ENCODE measurements around the gene RPL4. TPM values are rescaled to one million over a fixed set of nuclear protein-coding genes. Genes with fewer than 3 reads are reported as not detected.
"Not testable (repeated sequence)": the region's sequence is repeated elsewhere in the genome, so short reads cannot be mapped to it uniquely, and the experiment has no call there.

The RPL4 gene
- total RNA-seq, 1 donor from 2014 or later, result 1,702 TPM

- H3K27me3 ChIP-seq (ENCODE audit: control insufficient read depth in 3 of 3, insufficient read depth in 3 of 3, low read length in 3 of 3), result no peaks in the 10 kb centered on the region
- peak overlapping the region; percentile 87 to 95 (median 90) for H3K9ac ChIP-seq (ENCODE audit: low read depth in 1 of 3, low read length in 3 of 3)
- peaks cover 24 to 28% (median 25%) of the 10 kb centered on the region in 3 donors for H3K36me3 ChIP-seq (ENCODE audit: control insufficient read depth in 3 of 3, insufficient read depth in 3 of 3, low read length in 3 of 3)
- H3K27ac ChIP-seq (ENCODE audit: low read depth, low read length), result peak overlapping the region; percentile 95
- H3K4me3 ChIP-seq (ENCODE audit: low read length in 3 of 3), result peak overlapping the region; percentile 97 to 100 (median 98)
- no peaks in the 10 kb centered on the region for H3K9me3 ChIP-seq (ENCODE audit: control insufficient read depth in 3 of 3, low read length in 3 of 3)
- peaks cover 18 to 22% (median 22%) of the 10 kb centered on the region in 3 donors for H3K4me1 ChIP-seq (ENCODE audit: control insufficient read depth in 3 of 3, insufficient read depth in 3 of 3, low read length in 3 of 3)
Observed at GRCh38 chr15:66505430-66505811, 766 bp upstream of the RPL4 start.

GRCh38 chr15:66503780-66504562 lies 684 bp downstream of the RPL4 start:
- Histone ChIP-seq H3K4me3 (ENCODE audit: low read length in 3 of 3) (peak overlapping the region; percentile 97 to 100 (median 98)), H3K27me3 (ENCODE audit: control insufficient read depth in 3 of 3, insufficient read depth in 3 of 3, low read length in 3 of 3) (no peaks in the 10 kb centered on the region), H3K9ac (ENCODE audit: low read depth in 1 of 3, low read length in 3 of 3) (peak overlapping the region; percentile 87 to 95 (median 90)), H3K27ac (ENCODE audit: low read depth, low read length) (peak overlapping the region; percentile 95), H3K36me3 (ENCODE audit: control insufficient read depth in 3 of 3, insufficient read depth in 3 of 3, low read length in 3 of 3) (peaks cover 35 to 42% (median 39%) of the 10 kb centered on the region in 3 donors), H3K9me3 (ENCODE audit: control insufficient read depth in 3 of 3, low read length in 3 of 3) (no peaks in the 10 kb centered on the region), H3K4me1 (ENCODE audit: control insufficient read depth in 3 of 3, insufficient read depth in 3 of 3, low read length in 3 of 3) (peaks cover 18 to 22% (median 22%) of the 10 kb centered on the region in 3 donors)

- H3K27me3 ChIP-seq (ENCODE audit: control insufficient read depth in 3 of 3, insufficient read depth in 3 of 3, low read length in 3 of 3); H3K9me3 ChIP-seq (ENCODE audit: control insufficient read depth in 3 of 3, low read length in 3 of 3): not testable (repeated sequence)
- H3K9ac ChIP-seq (ENCODE audit: low read depth in 1 of 3, low read length in 3 of 3), result peak overlapping the region in 2 of 3 donors; percentile 90 to 95
- H3K36me3 ChIP-seq (ENCODE audit: control insufficient read depth in 3 of 3, insufficient read depth in 3 of 3, low read length in 3 of 3), result peaks cover 41 to 51% (median 48%) of the 10 kb centered on the region in 3 donors
- peak overlapping the region in 2 of 3 donors; percentile 98 to 100 for H3K4me3 ChIP-seq (ENCODE audit: low read length in 3 of 3)
- peaks cover 19 to 28% (median 28%) of the 10 kb centered on the region in 3 donors for H3K4me1 ChIP-seq (ENCODE audit: control insufficient read depth in 3 of 3, insufficient read depth in 3 of 3, low read length in 3 of 3)
- H3K27ac ChIP-seq (ENCODE audit: low read depth, low read length), result peak overlapping the region; percentile 95
Observed at GRCh38 chr15:66503041-66503648, 1.5 kb downstream of the RPL4 start.

- Histone ChIP-seq H3K9me3 (ENCODE audit: control insufficient read depth in 3 of 3, low read length in 3 of 3) (no peaks in the 10 kb centered on the region), H3K9ac (ENCODE audit: low read depth in 1 of 3, low read length in 3 of 3) (no peak overlapping the region), H3K27me3 (ENCODE audit: control insufficient read depth in 3 of 3, insufficient read depth in 3 of 3, low read length in 3 of 3) (no peaks in the 10 kb centered on the region), H3K4me1 (ENCODE audit: control insufficient read depth in 3 of 3, insufficient read depth in 3 of 3, low read length in 3 of 3) (peaks cover 22 to 34% (median 33%) of the 10 kb centered on the region in 3 donors), H3K27ac (ENCODE audit: low read depth, low read length) (no peak overlapping the region), H3K4me3 (ENCODE audit: low read length in 3 of 3) (no peak overlapping the region), H3K36me3 (ENCODE audit: control insufficient read depth in 3 of 3, insufficient read depth in 3 of 3, low read length in 3 of 3) (peaks cover 41 to 52% (median 49%) of the 10 kb centered on the region in 3 donors)
Observed at GRCh38 chr15:66502491-66502890, 2.2 kb downstream of the RPL4 start.

GRCh38 chr15:66500346-66500745 lies 4.3 kb downstream of the RPL4 start:
- peaks cover 43 to 52% (median 51%) of the 10 kb centered on the region in 3 donors for H3K36me3 ChIP-seq (ENCODE audit: control insufficient read depth in 3 of 3, insufficient read depth in 3 of 3, low read length in 3 of 3)
- H3K27ac ChIP-seq (ENCODE audit: low read depth, low read length), result not testable (repeated sequence)

GRCh38 chr15:66498501-66499386 lies 5.9 kb downstream of the RPL4 start:
- H3K9me3 ChIP-seq (ENCODE audit: control insufficient read depth in 3 of 3, low read length in 3 of 3), result no peaks in the 10 kb centered on the region
- H3K4me1 ChIP-seq (ENCODE audit: control insufficient read depth in 3 of 3, insufficient read depth in 3 of 3, low read length in 3 of 3), result peaks cover 22 to 41% (median 32%) of the 10 kb centered on the region in 3 donors
- peak overlapping the region; percentile 22 for H3K27ac ChIP-seq (ENCODE audit: low read depth, low read length)
- H3K27me3 ChIP-seq (ENCODE audit: control insufficient read depth in 3 of 3, insufficient read depth in 3 of 3, low read length in 3 of 3), result no peaks in the 10 kb centered on the region
- H3K4me3 ChIP-seq (ENCODE audit: low read length in 3 of 3), result no peak overlapping the region
- H3K36me3 ChIP-seq (ENCODE audit: control insufficient read depth in 3 of 3, insufficient read depth in 3 of 3, low read length in 3 of 3), result peaks cover 50 to 63% (median 63%) of the 10 kb centered on the region in 3 donors
- H3K9ac ChIP-seq (ENCODE audit: low read depth in 1 of 3, low read length in 3 of 3), result peak overlapping the region in 1 of 3 donors; percentile 5

More at GRCh38 chr15:66500346-66500745, 4.3 kb downstream of the RPL4 start:
- H3K4me1 ChIP-seq (ENCODE audit: control insufficient read depth in 3 of 3, insufficient read depth in 3 of 3, low read length in 3 of 3), result peaks cover 27 to 47% (median 37%) of the 10 kb centered on the region in 3 donors
- H3K9me3 ChIP-seq (ENCODE audit: control insufficient read depth in 3 of 3, low read length in 3 of 3); H3K4me3 ChIP-seq (ENCODE audit: low read length in 3 of 3); H3K27me3 ChIP-seq (ENCODE audit: control insufficient read depth in 3 of 3, insufficient read depth in 3 of 3, low read length in 3 of 3); H3K9ac ChIP-seq (ENCODE audit: low read depth in 1 of 3, low read length in 3 of 3): not testable (repeated sequence)

- H3K9ac ChIP-seq (ENCODE audit: low read depth in 1 of 3, low read length in 3 of 3), result peak within 1 kb of the TSS; percentile 88 to 97 (median 91)
- H3K27ac ChIP-seq (ENCODE audit: low read depth, low read length), result peak within 1 kb of the TSS; percentile 74
- H3K9me3 ChIP-seq (ENCODE audit: control insufficient read depth in 3 of 3, low read length in 3 of 3), result no peaks in the 10 kb centered on the region
- peak within 1 kb of the TSS; percentile 87 to 99 (median 98) for H3K4me3 ChIP-seq (ENCODE audit: low read length in 3 of 3)
- H3K4me1 ChIP-seq (ENCODE audit: control insufficient read depth in 3 of 3, insufficient read depth in 3 of 3, low read length in 3 of 3), result peaks cover 13 to 31% (median 22%) of the 10 kb centered on the region in 3 donors
- peaks cover 48 to 67% (median 64%) of the 10 kb centered on the region in 3 donors for H3K36me3 ChIP-seq (ENCODE audit: control insufficient read depth in 3 of 3, insufficient read depth in 3 of 3, low read length in 3 of 3)
- H3K27me3 ChIP-seq (ENCODE audit: control insufficient read depth in 3 of 3, insufficient read depth in 3 of 3, low read length in 3 of 3), result no peaks in the 10 kb centered on the region
Observed at GRCh38 chr15:66497502-66498455, 6.9 kb downstream of the RPL4 start, which contains the start of gene SNAPC5. Gene SNAPC5 (minus strand): TSS chr15:66497762. CDS start chr15:66497731, 31 bp downstream.

GRCh38 chr15:66496951-66497501 lies 7.6 kb downstream of the RPL4 start:
- Histone ChIP-seq H3K36me3 (ENCODE audit: control insufficient read depth in 3 of 3, insufficient read depth in 3 of 3, low read length in 3 of 3) (peaks cover 46 to 66% (median 63%) of the 10 kb centered on the region in 3 donors), H3K9ac (ENCODE audit: low read depth in 1 of 3, low read length in 3 of 3) (peak overlapping the region; percentile 88 to 97 (median 91)), H3K4me1 (ENCODE audit: control insufficient read depth in 3 of 3, insufficient read depth in 3 of 3, low read length in 3 of 3) (peaks cover 12 to 27% (median 22%) of the 10 kb centered on the region in 3 donors)

More at GRCh38 chr15:66496951-66497501, 7.6 kb downstream of the RPL4 start:
- Histone ChIP-seq H3K27ac (ENCODE audit: low read depth, low read length) (peak overlapping the region; percentile 74), H3K4me3 (ENCODE audit: low read length in 3 of 3) (peak overlapping the region; percentile 87 to 99 (median 98)), H3K9me3 (ENCODE audit: control insufficient read depth in 3 of 3, low read length in 3 of 3) (no peaks in the 10 kb centered on the region), H3K27me3 (ENCODE audit: control insufficient read depth in 3 of 3, insufficient read depth in 3 of 3, low read length in 3 of 3) (no peaks in the 10 kb centered on the region)
